ENCODE results near the gene HOXA10. TPM values are rescaled to one million over a fixed set of nuclear protein-coding genes. Genes with fewer than 3 reads are reported as not detected.

HOXA10 gene
- polyA plus RNA-seq, 10 donors, result 0.20 to 38.2 (median 9.7) TPM; not detected in 1

DNA sequence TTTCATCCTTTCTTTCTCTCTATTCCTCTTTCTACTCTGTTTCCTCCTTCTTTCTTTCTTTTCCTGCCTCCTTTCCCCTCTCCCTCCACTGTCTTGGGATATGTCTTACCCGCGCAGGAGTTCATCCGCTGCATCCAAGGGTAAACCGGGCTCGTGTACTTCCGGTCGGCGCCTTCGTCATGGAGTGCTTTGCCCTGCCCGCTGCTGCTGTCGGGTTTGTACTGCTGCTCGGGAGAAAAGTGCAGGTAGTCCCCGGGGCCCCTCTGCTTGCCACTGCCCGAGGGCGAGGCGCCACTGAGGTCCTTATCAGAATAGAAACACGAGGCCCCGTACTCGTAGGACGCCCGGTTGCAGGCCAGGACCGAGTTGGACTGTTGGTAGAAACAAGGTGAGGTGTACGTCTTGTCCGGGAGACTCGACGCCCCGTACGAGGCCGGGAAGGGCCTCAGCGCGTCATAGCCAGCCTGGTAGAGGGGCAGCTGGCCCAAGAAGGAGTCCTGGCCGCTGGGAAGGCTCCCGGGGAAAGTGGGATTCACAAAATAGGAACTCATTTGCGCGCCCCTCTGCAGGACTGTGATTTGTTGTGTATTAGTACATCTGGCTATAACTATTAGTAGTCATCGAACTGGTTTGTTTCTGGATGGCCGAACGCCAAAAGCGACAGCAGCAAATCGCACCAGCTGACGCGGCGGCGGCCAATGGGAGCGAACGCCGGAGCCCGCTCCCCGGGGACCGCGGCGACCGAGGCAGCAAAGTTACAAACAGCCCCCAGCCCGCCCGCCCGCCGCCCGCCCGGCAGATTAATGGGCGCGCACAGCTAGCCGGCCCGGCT is 26.7 kb downstream of the HOXA10 start, which contains the start of gene HOXA6:
TSS of gene HOXA6 (minus strand) at position 576 of the 832 bp plus-strand sequence. CDS start at position 551, 25 bp downstream.
- DNase-seq, result peak in 1 of 3 donors; percentile 85

DNA sequence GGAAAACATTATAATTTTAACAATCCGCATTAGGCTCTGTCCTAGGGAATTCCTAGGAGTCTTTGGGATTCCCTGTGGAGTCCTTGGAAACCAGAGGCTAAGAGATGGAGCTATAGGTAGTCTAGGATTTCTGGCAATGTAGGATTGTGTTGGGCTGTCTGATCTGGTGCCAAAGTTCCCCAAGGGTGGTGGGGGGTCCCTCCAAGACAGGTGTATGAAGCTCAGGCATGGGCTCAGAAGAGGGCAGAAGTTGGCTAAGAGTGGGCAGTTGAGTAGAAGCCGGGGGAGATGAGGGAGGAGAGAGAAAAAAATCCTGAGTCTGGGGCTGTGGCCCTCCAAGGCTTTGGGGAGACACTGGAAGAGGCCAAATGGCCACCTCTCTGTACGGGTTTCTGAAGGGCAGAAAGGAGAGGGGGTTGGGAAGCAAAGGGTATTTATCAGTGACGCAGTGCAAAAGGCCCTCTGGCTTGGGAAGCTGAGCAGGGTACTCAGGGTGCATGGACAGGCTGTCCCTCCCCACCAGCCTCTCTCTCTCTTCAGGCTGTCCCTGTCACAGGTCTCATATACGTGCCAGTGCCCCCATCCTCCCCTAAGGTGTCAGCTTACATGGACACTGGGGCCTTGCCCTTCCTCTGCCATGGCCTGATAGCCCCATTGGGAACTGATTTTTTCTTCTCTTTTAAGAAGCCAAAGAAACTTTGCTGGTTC is 27.5 kb downstream of the HOXA10 start:
- peak in 1 of 3 donors; percentile 51 for DNase-seq

DNA sequence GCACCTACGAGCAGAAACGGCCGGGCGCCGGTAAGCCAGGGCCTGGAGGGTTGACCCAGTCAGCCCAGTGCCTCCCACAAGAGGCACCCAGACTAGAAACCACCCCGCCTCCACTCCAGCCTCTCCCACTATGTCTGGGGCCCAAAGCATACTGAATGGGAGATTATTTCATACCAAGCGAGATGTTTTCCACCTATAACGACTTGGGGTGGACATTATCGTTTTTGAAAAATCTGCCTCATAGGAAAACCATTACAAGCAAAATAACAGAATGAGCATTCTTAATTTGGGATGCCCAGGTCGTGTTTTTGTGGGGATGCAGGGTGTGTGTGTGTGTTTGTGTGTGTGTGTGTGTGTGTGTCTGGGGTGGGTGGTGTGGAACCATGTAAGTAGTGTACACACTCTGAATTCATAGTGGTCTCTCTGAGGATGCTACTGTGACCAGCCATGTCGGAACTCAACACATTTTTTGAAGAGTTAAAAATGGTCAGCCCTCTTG is 28.2 kb downstream of the HOXA10 start:
- DNase-seq, result no peak

GRCh38 chr7:27145165-27145913 is 28.8 kb downstream of the HOXA10 start:
- DNase-seq, result peak in 1 of 3 donors; percentile 65

- peak in 1 of 3 donors; percentile 63 for DNase-seq
Observed at GRCh38 chr7:27144781-27145164, 29.3 kb downstream of the HOXA10 start.

GRCh38 chr7:27143950-27144780 is 30.0 kb downstream of the HOXA10 start:
- DNase-seq, result peak in 1 of 3 donors; percentile 64

DNA sequence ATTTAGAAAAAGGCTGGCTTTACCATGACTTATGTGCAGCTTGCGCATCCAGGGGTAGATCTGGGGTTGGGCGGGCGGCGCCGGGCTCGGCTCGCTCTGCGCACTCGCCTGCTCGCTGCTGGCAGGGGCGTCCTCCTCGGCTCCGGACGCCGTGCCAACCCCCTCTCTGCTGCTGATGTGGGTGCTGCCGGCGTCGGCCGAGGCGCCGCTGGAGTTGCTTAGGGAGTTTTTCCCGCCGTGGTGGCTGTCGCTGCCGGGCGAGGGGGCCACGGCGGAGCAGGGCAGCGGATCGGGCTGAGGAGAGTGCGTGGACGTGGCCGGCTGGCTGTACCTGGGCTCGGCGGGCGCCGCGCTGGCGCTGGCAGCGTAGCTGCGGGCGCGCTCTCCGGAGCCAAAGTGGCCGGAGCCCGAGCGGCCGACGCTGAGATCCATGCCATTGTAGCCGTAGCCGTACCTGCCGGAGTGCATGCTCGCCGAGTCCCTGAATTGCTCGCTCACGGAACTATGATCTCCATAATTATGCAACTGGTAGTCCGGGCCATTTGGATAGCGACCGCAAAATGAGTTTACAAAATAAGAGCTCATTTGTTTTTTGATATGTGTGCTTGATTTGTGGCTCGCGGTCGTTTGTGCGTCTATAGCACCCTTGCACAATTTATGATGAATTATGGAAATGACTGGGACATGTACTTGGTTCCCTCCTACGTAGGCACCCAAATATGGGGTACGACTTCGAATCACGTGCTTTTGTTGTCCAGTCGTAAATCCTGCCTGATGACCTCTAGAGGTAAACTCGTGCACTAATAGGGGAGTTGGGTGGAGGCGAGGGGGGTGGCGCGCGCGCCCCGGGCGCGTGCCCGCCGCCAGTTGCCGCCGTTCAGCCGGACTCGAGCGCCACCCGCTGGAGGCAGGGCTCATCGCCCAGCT is 30.8 kb downstream of the HOXA10 start, which contains the start of gene HOXA5:
TSS of gene HOXA5 (minus strand) at position 659 of the 927 bp plus-strand sequence. CDS start at position 585, 74 bp downstream.
- peak; percentile 88 to 89 (median 89) for DNase-seq

DNA sequence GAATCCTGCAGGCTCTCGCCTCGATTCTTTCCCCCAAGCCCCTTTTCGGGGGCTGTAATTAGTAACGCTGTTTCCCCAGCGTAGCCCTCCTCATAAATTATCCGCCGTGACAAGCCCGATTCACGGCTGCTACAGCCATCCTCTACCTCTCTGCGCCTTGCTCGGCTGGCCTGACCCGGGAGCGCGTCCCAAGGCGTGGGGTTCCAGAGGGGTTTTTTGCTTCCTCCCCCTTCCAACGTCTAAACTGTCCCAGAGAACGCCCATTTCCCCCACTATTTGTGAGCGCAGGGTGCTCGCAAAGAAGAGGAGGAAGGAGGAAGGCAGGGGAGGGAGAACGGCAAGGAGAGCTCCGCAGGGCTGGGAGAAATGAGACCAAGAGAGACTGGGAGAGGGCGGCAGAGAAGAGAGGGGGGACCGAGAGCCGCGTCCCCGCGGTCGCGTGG is 31.5 kb downstream of the HOXA10 start:
- no peak for DNase-seq

GRCh38 chr7:27141923-27142579 is 32.1 kb downstream of the HOXA10 start:
- DNase-seq, result peak in 1 of 3 donors; percentile 62

DNA sequence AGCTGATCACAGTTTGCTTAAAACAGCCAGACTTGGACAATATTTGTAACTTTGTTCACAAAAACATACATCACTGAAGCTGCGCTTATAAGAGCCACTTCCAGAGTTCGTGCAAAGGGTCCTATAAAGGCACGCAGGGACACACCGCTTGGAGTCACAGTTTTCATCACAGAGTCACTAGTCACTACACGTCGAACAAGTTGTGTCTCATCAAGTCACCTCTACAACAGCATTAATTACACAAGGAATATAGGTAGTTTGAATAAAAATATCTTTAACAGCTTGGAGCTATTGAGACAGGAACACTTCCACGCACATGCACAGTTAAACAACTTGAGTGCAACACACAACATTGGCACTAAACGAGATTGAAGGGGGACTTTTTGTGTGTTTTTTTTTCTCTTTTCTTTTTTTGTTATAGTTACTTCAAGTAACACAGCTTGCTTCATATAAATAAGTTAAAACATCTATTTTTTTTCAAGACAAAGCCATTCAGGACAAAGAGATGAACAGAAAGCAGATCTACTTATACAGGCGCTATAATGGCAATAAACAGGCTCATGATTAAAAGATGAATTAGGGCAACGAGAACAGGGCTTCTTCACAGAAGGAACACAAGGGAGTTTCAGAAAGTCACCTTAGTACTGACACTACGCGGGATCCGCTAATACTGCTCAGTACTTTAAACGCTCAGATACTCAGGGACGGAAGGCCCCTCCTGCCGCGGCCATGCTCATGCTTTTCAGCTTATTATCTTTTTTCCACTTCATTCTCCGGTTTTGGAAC is 32.8 kb downstream of the HOXA10 start:
- peak in 1 of 3 donors; percentile 46 for DNase-seq

DNA sequence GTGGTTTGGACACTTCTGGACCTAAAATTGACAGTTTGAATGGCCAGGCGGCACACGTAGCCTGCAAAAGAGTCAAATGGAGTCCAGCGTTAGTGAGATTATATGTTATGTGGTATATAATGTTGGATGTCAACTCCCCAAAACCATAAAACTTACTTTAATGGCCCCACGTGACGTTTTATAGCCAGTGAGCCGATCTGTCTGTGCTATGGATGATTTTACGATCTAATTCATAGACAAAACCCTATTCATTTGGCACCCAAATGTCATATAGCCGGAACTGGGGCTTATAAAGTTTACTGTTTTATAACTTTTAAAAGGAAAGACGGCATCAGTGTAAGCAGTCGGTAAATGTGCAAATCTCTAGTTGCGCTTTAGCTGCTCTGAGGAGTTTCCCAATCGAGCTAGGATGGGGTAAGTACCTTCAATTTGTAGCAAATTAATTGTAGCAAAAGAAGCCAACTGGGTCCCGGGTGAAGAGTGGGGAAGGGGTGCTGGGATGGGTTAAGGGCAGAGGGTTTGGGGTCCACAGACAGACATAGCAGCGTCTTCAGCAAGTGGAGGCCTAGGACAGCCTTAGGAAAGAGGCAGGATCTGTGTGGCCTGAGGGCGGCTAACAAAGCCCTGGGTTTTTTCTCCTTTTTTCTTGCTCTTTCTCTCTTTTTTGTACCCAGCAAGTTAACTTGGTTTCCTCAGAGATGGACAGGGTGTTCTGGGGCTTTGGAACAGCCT is 33.8 kb downstream of the HOXA10 start:
- peak in 1 of 3 donors; percentile 51 for DNase-seq

DNA sequence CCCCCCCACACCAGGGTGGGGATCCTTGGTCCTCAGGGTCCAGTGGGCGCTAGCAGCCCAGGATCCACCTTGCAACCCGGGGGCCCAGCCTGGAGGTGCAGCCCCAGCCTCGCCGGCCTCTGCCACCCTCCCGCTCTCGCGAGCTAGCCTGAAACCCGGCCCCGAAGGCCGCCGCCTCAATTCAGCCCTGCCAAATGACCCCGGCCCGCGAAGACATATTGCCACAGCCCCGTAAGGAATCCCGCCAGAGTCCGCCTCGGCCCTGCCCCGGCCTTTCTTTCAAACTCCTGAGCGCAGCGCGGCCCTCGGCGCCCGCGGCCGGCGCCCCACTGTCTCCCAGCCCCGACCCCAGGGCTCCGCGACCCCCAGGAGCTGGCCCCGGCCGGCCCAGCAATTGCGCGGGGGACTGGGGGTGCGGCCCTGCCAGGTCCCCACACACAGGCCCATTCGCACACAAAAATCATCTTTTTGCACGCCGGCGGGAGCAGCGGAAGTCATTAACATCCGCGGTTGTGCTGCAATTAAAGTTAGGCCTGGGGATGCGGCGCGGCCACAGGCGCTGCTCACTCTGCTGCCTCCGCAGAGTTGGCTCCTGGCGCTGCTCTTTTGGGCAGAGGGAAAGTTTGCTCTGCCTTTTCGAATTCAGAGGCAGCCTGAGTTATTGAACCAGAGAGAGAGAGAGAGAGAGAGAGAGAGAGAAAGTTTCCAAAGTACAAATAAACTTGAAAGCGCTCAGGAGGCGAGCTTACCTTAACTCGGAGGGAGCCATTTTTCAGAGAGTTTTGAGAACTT is 34.6 kb downstream of the HOXA10 start:
- no peak for DNase-seq

DNA sequence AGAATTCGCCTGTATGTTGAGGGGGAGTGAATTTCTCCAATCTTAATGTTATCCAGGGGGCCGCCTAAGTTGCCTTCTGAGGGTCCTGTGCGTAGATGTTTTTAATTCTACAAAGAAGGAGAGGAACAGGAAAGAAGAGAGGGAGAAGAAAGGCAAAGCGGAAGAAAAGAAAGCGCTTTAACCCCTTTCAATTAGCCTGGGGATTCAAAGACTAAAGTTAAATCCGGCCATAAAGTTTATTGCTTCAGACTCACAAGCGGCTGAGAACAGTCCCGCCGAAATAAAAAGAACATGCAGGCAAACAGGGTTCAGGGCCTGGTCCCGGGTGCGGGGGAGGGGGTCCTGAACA is 35.2 kb downstream of the HOXA10 start:
- DNase-seq, result no peak

GRCh38 chr7:27138472-27138871 is 35.6 kb downstream of the HOXA10 start:
- no peak for DNase-seq

DNA sequence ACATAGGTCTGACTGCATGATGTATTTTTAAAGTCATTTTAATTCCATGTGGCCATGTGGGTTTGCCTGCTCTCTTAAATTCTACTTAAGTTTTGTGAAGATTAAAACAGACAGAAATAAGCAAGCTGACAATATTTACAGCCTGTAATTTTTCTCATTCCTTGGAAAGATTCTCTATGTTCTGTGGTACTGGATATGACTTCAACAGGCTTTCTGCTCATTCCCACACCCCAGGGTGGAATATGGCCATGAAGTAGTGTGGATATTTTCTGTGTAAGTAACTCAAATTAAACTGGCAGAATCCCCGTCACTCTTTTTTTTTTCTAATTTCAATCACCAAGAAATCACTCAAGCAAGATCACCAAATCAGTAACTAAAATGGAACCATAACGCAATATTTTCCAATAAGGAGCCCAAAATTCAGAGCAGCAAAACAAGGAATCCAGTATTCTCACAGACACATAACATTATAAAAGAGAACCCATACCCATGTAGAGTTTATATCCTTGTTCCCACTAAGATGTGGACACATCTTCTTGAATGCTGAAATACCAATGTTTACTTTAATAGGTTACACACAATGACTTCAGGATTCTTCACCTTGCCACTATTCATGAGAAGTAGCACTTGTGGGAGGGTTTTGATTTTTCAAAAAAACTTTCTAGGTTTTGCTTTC is 36.3 kb downstream of the HOXA10 start:
- DNase-seq, result no peak

- DNase-seq, result peak in 1 of 3 donors; percentile 76
Observed at GRCh38 chr7:27134392-27134791, 39.7 kb downstream of the HOXA10 start.
